HG03378 (cell line): ENCODE data around the gene GRIA1.
A peak's percentile ranks its signal among the peaks of the same experiment; 100 is the strongest.
"Not testable (repeated sequence)": the region's sequence is repeated elsewhere in the genome, so short reads cannot be mapped to it uniquely, and the experiment has no call there.

ENCODE experiments used
- ATAC-seq: cut with Tn5 transposase; IDR thresholded peaks from one replicate; pipeline ENCODE4 v1.9.1; 2021; ENCODE audit warnings: mild to moderate bottlenecking, moderate library complexity; ENCODE audit not compliant: unreplicated experiment

GRIA1 gene

DNA sequence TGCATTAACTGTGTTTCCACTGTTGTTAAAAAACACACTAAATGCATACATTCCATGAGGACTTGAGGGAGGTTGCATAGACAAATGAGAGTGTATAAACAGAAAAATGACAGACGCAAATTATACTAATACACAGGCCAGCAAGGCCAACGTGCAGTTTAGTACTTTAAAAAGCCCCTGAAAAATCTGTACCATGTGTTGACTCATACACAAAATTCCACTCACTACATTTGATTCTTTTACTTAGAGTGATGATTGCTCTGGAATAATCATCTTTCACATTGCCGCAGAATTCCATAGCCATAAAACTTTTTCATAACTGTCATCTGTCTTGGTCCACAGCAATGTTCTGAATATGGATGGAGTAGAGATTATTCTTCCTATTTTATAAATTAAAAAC lies 332.6 kb downstream of the GRIA1 start:
- ATAC-seq, result no peak

- ATAC-seq, result no peak
These were observed 334.4 kb downstream of the GRIA1 start for GRCh38 chr5:153824909-153825308.

DNA sequence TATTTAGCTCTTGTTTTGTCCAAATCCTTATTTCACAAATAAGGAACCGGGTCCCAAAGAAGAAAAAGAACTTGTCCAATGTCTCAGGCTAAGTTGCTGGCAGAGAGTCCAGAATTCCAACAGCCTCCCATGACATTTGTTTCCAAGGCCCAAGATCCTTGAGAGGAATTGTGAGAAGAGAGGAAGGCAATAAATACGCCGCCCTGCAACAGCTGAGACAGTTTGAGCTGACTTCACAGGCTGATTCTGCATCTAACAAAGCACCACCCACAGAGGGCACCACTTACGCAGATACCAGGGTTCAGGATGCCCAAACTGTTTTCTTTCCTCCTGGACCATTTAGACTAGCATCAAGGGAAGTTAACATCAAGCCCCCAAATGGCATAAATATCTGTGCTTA lies 336.9 kb downstream of the GRIA1 start:
- no peak for ATAC-seq

GRCh38 chr5:153829510-153830065 lies 339.1 kb downstream of the GRIA1 start:
- no peak for ATAC-seq

GRCh38 chr5:153831973-153832372 lies 341.5 kb downstream of the GRIA1 start:
- ATAC-seq, result peak; percentile 72

DNA sequence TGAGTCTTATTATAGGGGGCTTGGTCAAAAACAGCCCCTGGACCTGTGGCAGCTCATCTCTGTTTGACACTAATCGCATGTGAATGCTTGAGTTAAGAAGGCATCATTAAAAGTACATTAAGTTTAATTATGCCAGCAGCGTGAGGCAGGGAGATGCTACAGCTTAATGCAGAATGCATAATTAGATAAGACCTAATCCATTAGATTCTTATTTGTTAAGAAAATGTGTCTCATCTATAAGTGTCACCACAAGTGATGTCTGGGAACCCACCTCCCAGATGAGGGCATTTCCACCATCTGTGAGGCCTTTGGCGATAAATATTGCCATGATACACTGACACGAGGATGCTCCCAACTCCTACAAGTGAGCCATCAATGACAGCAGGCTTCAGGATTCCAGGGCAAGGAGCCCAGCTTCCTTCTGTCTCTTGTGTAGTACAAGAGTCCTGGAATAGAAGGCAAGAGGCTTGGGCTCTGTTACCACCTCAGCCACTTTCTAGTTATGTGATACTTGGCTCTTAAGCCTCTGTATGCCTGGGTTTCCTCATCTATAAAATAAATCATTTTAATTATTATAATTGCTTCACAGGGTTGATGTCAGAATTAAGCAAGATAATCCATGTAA lies 345.5 kb downstream of the GRIA1 start:
- no peak for ATAC-seq

DNA sequence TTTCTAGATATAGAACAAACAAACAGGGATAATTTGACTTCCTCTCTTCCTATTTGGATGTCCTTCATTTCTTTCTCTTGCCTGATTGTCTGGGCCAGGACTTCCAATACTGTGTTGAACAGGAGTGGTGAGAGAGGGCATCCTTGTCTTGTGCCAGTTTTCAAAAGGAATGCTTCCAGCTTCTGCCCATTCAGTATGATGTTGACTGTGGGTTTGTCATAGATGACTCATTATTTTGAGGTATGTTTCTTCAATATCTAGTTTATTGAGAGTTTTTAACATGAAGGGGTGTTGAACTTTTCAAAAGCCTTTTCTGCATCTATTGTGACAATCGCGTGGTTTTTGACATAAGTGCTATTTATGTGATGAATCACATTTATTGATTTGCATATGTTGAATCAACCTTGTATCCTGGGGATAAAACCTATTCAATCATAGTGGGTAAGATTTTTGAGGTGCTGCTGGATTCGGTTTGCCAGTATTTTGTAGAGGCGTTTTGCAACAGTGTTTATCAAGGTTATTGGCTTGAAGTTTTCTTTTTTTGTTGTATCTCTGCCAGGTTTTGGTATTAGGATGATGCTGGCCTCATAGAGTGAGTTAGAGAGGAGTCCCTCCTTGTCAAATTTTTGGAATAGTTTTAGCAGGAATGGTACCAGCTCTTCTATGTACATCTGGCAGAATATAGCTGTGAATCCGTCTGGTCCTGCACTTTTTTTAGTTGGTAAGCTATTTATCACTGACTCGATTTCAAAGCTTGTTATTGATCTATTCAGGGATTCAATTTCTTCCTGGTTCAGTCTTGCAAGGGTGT lies 359.0 kb downstream of the GRIA1 start:
- not testable (repeated sequence) for ATAC-seq

GRCh38 chr5:153860195-153860886 lies 369.9 kb downstream of the GRIA1 start:
- no peak for ATAC-seq

- ATAC-seq, result not testable (repeated sequence)
These were observed 372.4 kb downstream of the GRIA1 start for GRCh38 chr5:153862906-153863305.
